ENCODE data around the gene EPHA4.
A peak's percentile ranks its signal among the peaks of the same experiment; 100 is the strongest.

The EPHA4 gene

DNA sequence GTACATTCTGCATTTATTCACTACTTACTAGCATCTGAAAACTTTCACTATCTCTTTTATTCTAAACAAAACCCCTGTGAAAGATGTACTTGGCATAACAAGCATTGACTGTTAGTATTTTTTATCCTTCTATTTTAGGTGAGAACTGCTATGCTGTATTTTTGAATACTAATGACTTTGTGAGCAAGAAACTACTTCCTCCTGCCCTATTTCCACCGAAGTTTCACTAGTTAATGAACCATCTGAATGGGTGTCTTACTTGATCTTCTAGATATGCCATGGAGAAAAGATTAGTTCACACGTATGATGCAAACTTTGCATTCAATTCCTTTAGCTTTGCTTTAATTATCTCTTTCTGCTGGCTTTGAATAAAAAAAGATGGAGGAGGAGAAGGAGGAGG lies 68.1 kb downstream of the EPHA4 start:
- no peak for DNase-seq (ENCODE audit: low spot score)

DNA sequence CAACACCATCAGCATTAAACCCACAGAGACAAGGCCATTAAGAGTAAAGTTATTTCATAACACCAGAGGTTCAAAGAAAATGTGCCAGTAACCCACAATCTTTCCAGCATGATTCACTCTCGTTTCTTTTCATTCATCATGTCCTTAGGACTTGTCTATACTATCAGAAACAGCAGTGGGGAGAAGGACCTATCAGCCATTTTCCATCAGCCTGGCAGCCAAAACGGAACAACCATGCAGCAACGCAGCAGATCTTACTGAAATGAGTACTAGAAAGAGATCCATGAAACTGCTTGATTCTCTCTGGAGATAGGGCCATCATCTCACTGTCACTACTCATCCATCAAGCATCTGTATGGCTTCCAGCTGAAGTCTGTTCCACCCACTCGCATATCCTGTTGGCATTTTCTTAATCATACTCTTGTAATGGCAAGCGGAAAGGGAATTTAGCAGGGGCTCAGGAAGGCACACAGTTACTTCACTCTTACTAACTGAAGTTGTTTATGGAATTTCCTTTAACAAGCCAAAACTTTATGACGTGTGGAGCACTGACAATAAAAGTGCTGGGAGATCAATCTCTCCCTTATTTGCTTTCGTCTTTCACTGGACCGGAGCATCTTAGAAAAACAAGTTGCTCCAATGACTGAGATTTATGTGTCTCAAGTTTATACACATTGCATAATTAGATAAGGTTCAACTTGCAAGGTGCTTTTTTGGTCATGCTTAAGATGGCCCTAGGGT lies 69.7 kb downstream of the EPHA4 start:
- DNase-seq (ENCODE audit: low spot score): peak; percentile 29

DNA sequence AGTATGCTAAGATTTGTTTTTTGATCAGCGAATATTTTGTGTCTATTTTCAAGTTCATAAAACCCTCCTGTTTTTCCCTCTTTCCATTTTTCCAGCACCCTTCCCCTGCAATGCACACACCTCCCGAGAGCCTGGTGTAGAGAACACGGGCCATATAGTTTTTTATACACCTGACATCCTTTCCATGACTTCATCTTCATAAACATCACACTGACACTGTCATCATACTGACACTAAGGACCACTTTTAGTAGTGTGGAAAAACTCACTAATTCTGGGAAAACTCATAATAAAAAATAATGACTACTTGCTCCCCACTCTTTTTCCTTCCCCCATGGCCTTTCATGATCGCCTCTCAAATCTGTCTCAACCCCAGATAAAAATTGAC lies 70.2 kb downstream of the EPHA4 start:
- no peak for DNase-seq (ENCODE audit: low spot score)

DNA sequence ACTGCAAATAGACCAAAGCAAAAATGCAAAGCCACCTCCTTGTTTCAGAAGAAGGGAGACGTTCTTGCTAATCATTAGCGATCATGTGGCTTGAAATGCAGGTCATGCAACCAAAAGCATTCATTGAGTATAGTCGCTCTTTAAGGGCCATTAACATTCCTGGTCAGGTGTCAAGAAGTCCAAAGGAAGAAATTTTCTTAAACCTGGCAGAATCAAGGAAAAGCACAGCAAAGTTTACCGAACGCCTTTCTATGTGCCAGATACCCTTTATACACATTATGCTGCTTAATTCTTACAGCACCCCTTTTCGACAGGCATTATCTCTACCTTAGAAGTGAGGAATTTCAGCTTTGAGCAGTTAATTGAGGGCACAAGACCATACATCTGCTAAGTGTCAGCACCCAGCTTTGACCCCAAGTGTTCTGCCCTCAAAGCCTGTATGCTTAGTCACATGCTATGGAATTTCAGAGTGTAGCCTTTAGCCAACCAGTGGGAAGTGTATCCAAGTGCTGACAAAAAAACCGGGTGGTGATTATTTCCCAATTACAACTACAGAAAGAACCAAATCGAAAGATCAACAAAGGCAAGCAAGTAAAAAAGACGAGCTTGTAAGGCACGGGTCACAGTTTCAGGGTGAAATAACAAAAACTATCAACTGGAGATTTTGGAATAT lies 70.8 kb downstream of the EPHA4 start:
- DNase-seq (ENCODE audit: low spot score): peak; percentile 42

DNA sequence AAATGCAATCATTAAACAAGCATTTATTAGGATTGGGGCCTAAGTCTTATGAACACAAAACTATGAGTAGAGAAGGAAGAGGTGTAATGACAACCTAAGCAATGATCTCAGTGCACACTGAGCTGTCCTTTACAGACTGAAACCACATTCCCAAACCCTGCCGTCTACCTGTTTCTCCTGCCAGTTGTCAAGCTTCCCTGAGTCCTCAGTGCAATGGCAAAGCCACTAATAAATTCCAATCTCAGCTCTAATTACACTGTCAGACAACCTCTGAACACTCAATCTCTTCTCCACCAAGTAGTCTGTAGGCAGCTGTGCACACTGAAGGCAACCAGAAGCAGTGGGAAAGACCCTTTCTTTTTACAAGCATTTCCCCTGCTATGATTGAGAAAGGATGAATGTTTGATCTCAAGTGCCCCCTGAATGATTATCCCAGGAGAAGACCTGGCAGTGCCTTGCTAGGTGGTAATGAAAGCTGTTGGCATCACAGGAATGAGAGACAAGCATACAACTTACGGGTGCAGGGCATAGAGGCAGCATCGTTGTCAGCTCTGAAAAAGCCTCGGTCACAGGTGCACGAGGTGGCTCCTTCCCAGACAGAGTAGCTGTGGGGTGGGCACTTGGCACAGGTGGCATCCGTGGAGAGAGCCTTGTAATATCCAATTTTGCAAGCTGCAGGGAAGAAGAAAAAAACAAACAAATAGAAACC lies 71.4 kb downstream of the EPHA4 start:
- DNase-seq (ENCODE audit: low spot score): no peak

DNA sequence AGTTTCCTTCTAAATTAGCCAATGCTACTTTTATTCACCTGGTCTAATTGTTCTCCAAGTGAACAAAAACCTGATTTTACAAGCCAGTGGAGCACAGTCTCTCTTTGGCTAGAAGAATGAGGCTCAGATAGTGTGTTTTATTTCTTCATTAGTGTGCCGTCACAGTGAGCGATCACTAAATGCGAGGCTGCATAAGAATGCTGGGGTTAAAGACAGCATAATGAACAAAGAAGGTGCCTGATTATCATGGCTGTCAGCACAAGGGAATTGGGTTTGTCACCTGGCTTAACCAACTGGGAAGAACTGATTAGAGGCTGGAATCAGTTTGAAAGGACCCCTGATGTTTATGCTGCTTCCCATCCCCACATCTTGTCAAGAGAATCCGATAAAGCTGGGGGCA lies 76.4 kb downstream of the EPHA4 start:
- no peak for DNase-seq (ENCODE audit: low spot score)

DNA sequence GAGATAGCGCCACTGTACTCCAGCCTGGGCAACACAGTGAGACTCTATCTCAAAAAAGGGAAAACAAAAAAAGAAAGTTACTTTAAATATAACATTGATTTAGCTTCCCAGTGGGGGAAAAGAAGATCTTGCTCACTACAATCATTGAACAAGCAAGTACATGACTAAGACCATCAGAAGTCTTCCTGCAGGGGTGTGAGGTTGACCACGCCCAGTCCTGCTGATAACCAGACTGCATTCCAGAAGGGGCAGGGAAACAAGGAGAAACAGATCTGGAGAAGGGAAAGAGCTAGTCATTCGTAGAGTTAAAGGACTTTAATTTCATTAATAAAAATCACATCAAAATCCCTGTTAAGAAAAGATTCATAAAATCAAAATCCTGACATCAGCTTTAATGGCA lies 77.5 kb downstream of the EPHA4 start:
- no peak for DNase-seq (ENCODE audit: low spot score)

DNA sequence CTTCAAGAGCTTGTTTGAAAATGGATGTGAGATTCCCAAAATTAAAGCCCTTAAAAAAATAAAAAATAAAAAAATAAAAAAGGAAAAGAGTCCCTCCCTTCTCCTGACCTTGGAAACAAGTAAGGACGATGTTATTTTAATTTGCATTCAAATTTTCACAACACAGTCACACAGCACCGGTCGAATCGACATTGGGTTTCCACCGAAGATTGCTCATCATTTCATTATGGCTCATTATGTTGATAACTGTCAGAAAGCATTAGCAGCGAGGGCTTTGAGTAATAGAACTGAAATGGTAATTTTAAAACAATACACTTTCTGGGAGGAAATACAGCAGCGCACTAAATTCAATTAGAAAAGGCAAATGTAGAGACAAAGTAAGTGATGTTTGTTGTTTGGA lies 78.7 kb downstream of the EPHA4 start:
- DNase-seq (ENCODE audit: low spot score): no peak

DNA sequence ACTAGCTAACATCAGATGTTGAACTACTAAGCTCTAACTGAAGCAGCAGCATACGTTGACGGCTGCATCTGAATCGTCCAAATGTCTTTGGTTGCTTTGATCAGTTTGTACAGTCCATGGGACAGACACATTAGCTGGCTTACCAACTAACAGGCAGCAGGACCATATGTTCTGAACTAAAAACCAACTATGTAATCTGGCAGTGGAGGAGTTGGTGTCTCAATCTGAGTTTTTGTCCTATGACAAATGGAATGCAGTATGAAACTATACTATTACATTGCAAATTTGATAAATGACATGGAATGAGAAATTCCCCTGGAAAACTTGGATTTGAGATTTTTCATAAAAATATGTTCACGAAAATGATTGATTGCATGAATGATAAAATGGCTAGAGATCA lies 79.5 kb downstream of the EPHA4 start:
- no peak for DNase-seq (ENCODE audit: low spot score)

DNA sequence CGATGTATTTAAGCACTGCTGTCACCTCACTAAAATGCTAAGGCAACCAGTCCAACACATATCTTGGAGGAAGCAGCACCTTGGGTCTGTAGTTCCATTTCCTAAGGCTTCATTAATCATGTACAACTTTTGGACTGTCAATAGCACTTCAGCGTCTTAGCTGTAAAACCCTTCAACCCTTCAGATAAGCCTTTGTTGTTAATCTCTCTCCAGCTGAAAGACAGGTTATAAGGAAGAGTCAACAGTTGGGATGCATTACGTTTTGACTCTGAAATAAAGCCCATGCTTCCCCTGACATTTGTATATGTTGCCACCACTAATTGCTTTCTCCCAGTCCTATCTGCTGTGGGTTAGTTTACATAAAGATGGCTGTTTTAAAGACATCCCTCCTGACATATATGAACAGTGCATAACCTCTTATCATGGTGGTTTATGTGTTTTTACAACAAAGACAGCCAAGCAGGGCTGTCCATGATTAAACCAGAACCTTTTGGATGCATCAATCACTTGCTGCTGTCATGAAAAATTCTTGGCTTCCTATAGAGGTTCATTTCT lies 81.5 kb downstream of the EPHA4 start:
- no peak for DNase-seq (ENCODE audit: low spot score)

DNA sequence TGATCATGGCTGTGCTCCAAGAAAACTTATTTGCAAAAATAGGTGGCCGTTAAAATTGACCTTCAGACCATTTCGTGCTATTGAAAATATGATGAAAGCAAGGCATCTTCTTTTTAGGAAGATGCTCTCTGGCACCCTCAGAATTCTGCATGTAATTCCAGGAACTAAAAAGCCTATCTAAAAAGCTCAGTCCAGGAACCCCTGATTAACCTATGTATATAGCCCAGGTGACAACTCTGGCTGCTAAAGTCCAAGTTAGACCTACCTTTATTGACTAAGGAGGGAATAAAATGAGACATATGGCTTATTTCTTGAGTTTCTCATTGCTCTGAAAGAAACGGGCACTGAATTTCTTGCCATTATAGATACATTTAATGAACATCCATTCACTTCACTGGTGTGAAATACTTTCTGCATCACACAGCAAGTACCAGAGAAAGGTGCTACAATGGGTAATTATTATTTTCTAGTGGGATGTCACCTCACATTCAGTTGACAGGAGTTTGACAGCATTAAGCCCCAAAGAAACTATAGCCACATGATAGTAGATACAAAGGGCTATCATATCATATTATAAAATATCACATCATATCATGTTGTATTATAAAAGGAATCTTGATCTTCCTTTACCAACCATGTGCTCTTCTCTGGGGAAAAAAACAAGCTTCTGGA lies 83.8 kb downstream of the EPHA4 start:
- no peak for DNase-seq (ENCODE audit: low spot score)

DNA sequence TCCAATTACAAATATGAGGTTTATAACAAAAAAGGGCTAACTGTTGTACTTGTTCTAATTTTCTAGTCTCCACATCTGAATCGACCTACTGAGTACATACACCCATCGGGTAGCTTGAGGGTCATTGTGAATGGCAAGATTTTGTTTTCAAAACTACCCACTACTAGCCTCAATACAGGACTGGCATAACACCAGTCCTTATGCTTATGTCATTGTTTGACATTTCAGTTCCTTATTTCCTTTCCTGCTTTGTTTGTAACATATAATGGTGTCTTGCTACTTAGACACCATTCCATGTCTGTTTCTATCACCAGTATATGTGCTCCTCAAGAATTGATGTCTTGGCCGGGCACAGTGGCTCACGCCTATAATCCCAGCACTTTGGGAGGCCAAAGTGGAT lies 86.0 kb downstream of the EPHA4 start:
- DNase-seq (ENCODE audit: low spot score): no peak

DNA sequence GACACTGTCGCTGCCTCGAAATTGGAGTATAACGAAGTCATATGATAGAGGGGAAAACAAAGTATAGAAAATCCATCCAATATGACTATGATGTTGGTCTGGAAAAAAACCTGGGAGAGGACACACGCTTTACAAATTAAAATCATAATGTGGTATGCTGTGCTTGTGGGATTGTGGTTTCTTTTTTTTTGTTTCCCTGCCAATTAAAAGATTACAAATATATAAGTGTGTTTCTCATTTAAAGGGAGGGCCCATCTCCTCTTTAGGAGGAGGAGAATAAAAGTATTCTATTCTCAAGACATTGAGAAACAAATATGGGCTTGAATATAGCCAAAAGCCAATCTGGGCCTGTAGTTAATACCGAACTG lies 86.6 kb downstream of the EPHA4 start:
- DNase-seq (ENCODE audit: low spot score): no peak

DNA sequence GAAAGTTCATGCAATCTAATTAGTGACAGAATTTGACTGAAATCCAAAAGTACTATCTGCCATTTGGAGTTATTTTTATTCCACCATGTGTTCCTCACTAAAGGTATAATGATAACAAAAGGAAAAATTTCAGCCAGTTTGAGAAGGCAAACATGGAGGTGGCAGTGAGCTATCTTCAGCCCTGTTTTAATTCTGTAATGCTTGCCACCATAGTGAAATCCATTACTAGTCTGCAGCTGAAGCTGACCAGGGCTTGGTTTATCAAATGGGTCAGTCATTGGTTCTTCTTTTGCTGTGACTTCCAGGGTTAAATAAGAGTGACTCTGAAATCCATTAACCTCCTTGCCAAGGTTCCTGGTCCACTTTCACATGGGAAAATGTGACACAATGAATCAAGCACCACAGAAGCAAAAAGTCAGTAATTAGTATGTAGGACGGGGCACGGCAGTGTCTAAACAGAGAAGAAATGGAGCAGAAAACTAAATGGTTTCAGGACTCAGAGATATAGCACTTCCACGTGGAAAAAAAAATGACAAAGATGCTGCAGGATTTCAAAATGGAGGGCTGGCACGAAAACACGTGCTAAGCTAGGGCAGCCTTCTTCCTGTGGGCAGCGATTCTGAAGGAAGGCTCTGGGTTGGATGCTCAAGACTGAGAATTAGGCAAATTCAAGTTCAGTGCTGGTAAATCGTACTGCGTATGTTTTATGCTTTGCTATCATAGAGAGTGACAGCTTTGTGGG lies 87.2 kb downstream of the EPHA4 start:
- DNase-seq (ENCODE audit: low spot score): no peak

DNA sequence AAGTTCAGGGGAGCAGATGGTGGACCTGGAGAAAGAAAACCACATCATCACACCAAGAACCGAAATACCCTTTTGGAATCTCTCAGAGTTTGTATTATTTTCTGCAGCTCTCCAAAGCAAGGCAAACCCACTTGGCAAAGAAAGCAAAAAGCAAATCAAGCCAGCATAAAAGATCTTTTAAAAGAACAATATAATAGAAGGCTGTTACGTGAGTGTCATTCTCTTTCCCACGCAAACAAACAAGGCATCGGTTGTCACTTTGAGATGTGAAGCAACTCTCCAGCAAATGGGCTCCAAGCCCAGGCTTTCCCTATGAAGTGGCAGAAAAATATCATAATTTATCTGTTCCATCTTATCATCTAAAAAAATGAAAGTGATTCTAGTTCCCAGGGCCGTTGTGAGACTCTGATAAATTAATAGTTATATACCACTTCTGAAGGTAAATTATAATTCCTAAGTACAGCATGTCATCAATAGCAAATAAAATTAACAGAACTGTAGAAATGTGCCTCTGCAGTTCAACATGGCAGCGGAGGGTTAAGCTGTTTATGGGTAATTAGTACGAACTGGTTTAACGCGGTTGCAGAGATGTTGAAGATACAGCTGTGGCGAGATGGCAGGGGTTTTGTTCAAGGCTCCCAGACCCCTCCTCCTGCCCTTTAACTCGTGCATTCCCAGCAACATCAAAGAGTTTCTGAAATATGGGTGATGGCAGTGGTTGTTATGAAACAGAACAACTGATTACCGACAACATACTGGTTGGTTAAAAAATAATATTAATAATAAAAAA lies 89.2 kb downstream of the EPHA4 start:
- no peak for DNase-seq (ENCODE audit: low spot score)

DNA sequence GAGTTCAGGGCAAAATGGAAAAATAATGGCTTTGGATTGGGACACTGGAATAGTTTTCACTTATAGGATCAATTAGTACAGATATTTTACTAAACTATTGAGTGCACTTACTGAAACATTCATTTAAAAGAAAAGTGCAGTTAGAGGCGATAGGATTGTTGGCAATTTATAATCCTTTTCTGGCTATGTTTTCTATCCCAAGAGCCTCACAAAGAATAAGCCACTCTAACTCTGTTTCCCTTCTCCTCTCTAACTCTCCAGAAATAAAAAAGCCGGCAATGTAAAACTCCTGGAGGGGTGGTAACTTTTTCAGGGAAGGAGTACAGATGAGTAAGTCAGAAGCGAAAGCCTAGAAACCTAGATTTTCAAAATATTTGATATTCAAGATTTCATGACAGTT lies 91.3 kb downstream of the EPHA4 start:
- no peak for DNase-seq (ENCODE audit: low spot score)

DNA sequence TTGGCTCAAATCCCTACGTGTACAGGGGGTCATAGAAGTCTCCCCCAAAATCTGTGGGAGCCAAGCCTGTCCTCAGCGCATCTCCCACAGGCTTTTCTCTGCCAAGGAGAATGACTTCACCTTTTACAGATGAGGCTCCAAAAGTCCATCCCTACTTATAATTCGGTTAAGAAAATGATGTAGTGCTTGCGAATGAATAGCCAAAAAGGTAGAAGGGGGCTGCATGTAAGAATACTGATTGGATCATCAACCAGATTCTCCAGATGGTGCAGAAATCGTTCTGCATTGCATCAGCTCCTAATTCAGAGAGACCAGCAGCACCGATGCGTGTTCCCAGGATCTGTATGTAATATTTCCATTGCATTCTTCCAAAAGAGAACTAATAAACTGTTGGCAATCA lies 91.9 kb downstream of the EPHA4 start:
- no peak for DNase-seq (ENCODE audit: low spot score)

DNA sequence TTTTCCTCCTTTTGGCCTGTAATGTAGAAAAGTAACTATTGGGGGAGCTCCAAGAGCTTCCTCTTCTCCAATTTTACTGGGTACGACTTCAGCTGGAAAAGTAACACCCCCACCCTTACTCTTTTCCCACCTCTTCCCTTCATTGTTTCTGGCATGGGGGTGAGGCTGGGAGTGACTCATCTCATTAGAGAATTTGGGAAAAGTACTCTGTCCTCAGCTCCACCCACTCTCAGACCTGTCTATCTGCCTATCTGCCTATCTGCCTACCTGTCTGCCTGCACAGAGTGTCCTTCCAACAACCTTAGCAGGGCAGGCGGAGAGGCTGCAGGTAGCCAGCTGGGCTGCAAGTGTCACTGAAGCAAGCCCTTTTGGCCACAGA lies 93.6 kb downstream of the EPHA4 start:
- DNase-seq (ENCODE audit: low spot score): no peak

DNA sequence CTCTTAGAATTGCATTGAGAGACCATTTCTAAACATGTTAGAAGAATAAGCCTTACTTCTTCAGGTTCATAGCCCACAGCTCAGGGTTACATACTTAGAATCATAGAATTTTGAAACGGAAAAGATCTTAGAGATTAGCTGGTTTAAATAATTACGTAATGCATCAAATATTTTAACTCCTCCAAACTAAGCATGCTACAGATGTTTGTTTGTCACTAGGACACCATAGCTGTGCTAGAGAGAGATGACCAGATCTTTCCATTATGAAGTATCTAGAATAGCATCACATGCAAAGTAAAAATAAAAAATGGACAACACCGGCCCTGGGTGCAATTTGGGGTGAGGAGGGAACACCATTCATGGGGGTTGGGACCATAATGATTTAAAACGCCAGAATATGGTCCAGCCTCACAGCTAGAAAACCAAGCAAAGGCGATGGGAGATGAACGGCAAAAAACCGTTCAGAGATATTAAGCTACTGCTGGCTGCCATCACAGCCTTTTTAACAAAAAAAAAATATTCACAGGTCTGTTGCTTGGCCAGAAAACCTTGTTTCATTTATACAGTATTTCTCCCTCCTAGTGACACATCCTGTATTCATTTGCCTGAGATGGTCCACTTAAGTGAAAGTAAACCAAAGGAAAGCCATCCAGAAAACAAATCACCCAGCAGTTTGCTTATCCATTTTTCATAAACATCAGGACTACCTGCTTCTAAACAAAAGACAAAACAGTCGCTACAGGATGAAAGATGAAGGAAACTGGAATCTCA lies 94.2 kb downstream of the EPHA4 start:
- DNase-seq (ENCODE audit: low spot score): no peak

DNA sequence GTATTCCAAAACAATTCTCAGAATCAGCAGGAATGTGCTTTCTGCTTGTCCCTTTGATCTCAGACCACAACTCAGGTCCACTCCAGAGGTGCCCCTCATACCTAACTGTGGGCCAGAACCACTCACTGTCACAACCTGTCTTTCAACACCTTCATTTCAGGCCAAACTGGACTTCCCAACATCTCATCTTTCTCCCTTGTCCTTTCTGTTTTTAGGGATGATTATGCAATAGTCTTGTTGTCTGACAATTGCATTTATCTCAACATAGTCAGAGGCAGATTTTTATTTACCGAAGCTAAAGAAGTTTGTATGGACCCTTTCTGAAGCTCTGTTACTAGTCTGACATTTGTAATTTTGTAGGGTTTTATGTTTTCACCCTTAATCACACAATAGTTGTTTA lies 95.9 kb downstream of the EPHA4 start:
- DNase-seq (ENCODE audit: low spot score): no peak

Measured in AG08396 (cell line).